Ramos (cell line): ENCODE measurements around the gene UBXN2A.
"Not testable (repeated sequence)": the region's sequence is repeated elsewhere in the genome, so short reads cannot be mapped to it uniquely, and the experiment has no call there.

Experiments used
- in situ Hi-C: fragments of 300-500 bp; cut with MboI; formaldehyde crosslinking; loops from one replicate; pipeline ENCODE4 v1.14.3; 2022; ENCODE audit warnings: low sequenced_read_pairs; ENCODE audit not compliant: unreplicated experiment

Gene UBXN2A

GRCh38 chr2:23940718-23941620 is 706 bp downstream of the UBXN2A start:
- in situ Hi-C loops: no loop called here

- in situ Hi-C loops: no loop called here
Measured at GRCh38 chr2:23941644-23942043, 1.4 kb downstream of the UBXN2A start.

GRCh38 chr2:23943666-23944065 is 3.4 kb downstream of the UBXN2A start:
- in situ Hi-C loops: no loop called here

GRCh38 chr2:23944527-23944926 is 4.3 kb downstream of the UBXN2A start:
- in situ Hi-C loops: no loop called here

GRCh38 chr2:23944976-23945375 is 4.7 kb downstream of the UBXN2A start:
- in situ Hi-C loops: no loop called here

GRCh38 chr2:23947350-23947749 is 7.1 kb downstream of the UBXN2A start:
- in situ Hi-C loops: no loop called here

- in situ Hi-C loops: not testable (repeated sequence)
Measured at GRCh38 chr2:23952558-23952957, 12.3 kb downstream of the UBXN2A start.

GRCh38 chr2:23953625-23954024 is 13.4 kb downstream of the UBXN2A start:
- in situ Hi-C loops: no loop called here

- in situ Hi-C loops: no loop called here
Measured at GRCh38 chr2:23954325-23955014, 14.2 kb downstream of the UBXN2A start.

- in situ Hi-C loops: no loop called here
Measured at GRCh38 chr2:23967846-23968245, 27.6 kb downstream of the UBXN2A start.

- in situ Hi-C loops: no loop called here
Measured at GRCh38 chr2:23976883-23977282, 36.6 kb downstream of the UBXN2A start.

- in situ Hi-C loops: no loop called here
Measured at GRCh38 chr2:23988371-23988770, 48.1 kb downstream of the UBXN2A start.

- in situ Hi-C loops: no loop called here
Measured at GRCh38 chr2:23992931-23993330, 52.7 kb downstream of the UBXN2A start.

- in situ Hi-C loops: no loop called here
Measured at GRCh38 chr2:23993736-23994269, 53.5 kb downstream of the UBXN2A start.

GRCh38 chr2:23994567-23994966 is 54.3 kb downstream of the UBXN2A start:
- in situ Hi-C loops: no loop called here

- in situ Hi-C loops: no loop called here
Measured at GRCh38 chr2:24007693-24008092, 67.4 kb downstream of the UBXN2A start.

GRCh38 chr2:24008672-24009366 is 68.6 kb downstream of the UBXN2A start:
- in situ Hi-C loops: no loop called here

- in situ Hi-C loops: no loop called here
Measured at GRCh38 chr2:24009367-24009679, 69.1 kb downstream of the UBXN2A start.

GRCh38 chr2:24009680-24010476 is 69.6 kb downstream of the UBXN2A start, which contains the start of gene MFSD2B:
Gene MFSD2B (plus strand): TSS chr2:24010085. CDS start chr2:24010097, 12 bp downstream.
- in situ Hi-C loops: no loop called here
